ENCODE measurements around the gene MLN. TPM values are rescaled to one million over a fixed set of nuclear protein-coding genes. Genes with fewer than 3 reads are reported as not detected.

Gene MLN
- total RNA-seq, 1 experiment from 2014 or later: not detected

DNA sequence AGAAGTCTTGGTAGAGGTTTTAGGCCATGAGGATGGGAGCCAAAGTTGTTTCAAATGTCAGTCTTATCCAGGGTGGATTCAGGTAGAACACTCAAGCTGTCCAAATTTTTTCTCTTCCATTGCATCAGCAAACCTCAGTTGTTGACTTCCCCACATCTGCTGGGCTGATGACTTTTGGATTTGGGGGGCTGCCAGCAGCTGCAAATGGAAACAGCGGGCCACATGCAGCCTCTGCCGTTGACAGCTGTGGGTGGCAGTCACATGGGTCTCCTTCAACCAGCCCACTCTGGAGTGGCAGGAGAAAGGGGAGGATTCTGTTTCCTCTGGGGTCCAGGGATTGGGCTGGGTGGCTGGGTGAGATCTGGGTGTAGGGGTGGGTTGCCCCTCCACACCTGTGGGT, 5.8 kb upstream of the MLN start:
- no peaks in the 10 kb centered on the region for H3K23me2 ChIP-seq (ENCODE audit: insufficient read length, low read depth, low read length, poor library complexity, severe bottlenecking)
- no CpG with 5 or more reads among the region's 2 CpGs for WGBS (ENCODE audit: extremely low coverage, insufficient read length, low lambda C conversion rate)
- Mint-ChIP-seq H3K4me1 (peaks cover 67 to 81% of the 10 kb centered on the region in 2 experiments), H3K36me3 (ENCODE audit: insufficient read depth in 1 of 3, low read depth in 3 of 3) (no peaks in the 10 kb centered on the region), H3K27me3 (ENCODE audit: low read depth) (peaks cover 2% of the 10 kb centered on the region; the same call in 1 of the 2 replicates), H3K9me3 (no peaks in the 10 kb centered on the region; a peak in 2 of 5 replicates), H3K4me3 (no peak overlapping the region; a peak in 1 of 5 replicates), H3K27ac (peak overlapping the region in 2 of 3 experiments; percentile 95 to 97; a peak in 4 of 7 replicates)
- TF ChIP-seq, protein P1, sequence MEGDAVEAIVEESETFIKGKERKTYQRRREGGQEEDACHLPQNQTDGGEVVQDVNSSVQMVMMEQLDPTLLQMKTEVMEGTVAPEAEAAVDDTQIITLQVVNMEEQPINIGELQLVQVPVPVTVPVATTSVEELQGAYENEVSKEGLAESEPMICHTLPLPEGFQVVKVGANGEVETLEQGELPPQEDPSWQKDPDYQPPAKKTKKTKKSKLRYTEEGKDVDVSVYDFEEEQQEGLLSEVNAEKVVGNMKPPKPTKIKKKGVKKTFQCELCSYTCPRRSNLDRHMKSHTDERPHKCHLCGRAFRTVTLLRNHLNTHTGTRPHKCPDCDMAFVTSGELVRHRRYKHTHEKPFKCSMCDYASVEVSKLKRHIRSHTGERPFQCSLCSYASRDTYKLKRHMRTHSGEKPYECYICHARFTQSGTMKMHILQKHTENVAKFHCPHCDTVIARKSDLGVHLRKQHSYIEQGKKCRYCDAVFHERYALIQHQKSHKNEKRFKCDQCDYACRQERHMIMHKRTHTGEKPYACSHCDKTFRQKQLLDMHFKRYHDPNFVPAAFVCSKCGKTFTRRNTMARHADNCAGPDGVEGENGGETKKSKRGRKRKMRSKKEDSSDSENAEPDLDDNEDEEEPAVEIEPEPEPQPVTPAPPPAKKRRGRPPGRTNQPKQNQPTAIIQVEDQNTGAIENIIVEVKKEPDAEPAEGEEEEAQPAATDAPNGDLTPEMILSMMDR (conservative IDR thresholded peaks at IDR 0.05): no peak
- H3K4me2 ChIP-seq (ENCODE audit: insufficient read depth, insufficient read length, low read length): no peak overlapping the region
- no peak overlapping the region for H3K23ac ChIP-seq (ENCODE audit: insufficient read length, low read depth, low read length)
- no peak for DNase-seq
- no peak overlapping the region for H3K18ac ChIP-seq (ENCODE audit: insufficient read length, low read depth, low read length)
- no peaks in the 10 kb centered on the region for H3K79me1 ChIP-seq (ENCODE audit: insufficient read depth, low read depth, low read length, poor library complexity, severe bottlenecking)
- no peaks in the 10 kb centered on the region for H3K9me3 ChIP-seq (ENCODE audit: control insufficient read depth, low read depth, low read length)
- H2BK20ac ChIP-seq (ENCODE audit: low read depth, low read length, poor library complexity, severe bottlenecking): no peak overlapping the region
- no peak overlapping the region for H2AK5ac ChIP-seq (ENCODE audit: insufficient read length, low read length)
- no peak overlapping the region for H4K5ac ChIP-seq (ENCODE audit: insufficient read length, low read depth, low read length)
- H3K4me1 ChIP-seq (ENCODE audit: insufficient read depth, low read length): peaks cover 23% of the 10 kb centered on the region; the same call in 1 of the 2 replicates
- no peak overlapping the region for H3K4ac ChIP-seq (ENCODE audit: low read depth, low read length)
- H3K79me2 ChIP-seq (ENCODE audit: insufficient read depth, low read length): no peaks in the 10 kb centered on the region
- H3K9ac ChIP-seq (ENCODE audit: extremely low read depth, insufficient read length, low read length): no peak overlapping the region
- no peaks in the 10 kb centered on the region for H3K27me3 ChIP-seq (ENCODE audit: insufficient read depth, low read length)
- no peak overlapping the region for H2BK5ac ChIP-seq (ENCODE audit: insufficient read length, low read length)
- no peak overlapping the region for H3K14ac ChIP-seq (ENCODE audit: insufficient read depth, low read length)
- H4K20me1 ChIP-seq (ENCODE audit: control insufficient read depth, insufficient read depth, insufficient read length): no peaks in the 10 kb centered on the region
- H3K56ac ChIP-seq (ENCODE audit: insufficient read length, low read depth, low read length): no peak overlapping the region
- no peak overlapping the region for H4K91ac ChIP-seq (ENCODE audit: insufficient read length, low read depth, low read length)
- no peak overlapping the region for H2BK15ac ChIP-seq (ENCODE audit: low read depth, low read length)
- no peak overlapping the region for H4K8ac ChIP-seq (replicated peaks; ENCODE audit: insufficient read length, low read depth, low read length)
- no peak overlapping the region for H2BK12ac ChIP-seq (ENCODE audit: insufficient read length, low read depth, low read length)
- H3T11ph ChIP-seq (ENCODE audit: low read length): no peak overlapping the region
- H3K27ac ChIP-seq (ENCODE audit: insufficient read length, low read depth, low read length): no peak overlapping the region
- H2AFZ ChIP-seq (ENCODE audit: low read length): no peak overlapping the region
- H2BK120ac ChIP-seq (ENCODE audit: low read depth, low read length, poor library complexity, severe bottlenecking): no peak overlapping the region

Data from H9 (cell line).